Naive thymus-derived CD4-positive, alpha-beta T cell (primary cell): ENCODE data around the gene CFAP43. TPM values are rescaled to one million over a fixed set of nuclear protein-coding genes. Genes with fewer than 3 reads are reported as not detected.

ENCODE experiments used
- ATAC-seq: fragments of 150-1000 bp; cut with Tn5 transposase; 2 replicates; pipeline ENCODE4 v1.10.0; 2021; ENCODE audit warnings: mild to moderate bottlenecking, moderate library complexity
- CTCF ChIA-PET: fragments of 350-600 bp; sonication (Branson Sonifier 250); formaldehyde crosslinking; loops from one replicate; lab custom pipeline; 2021; ENCODE audit warnings: antibody characterized with exemption; lab: Charles Lee
- POLR2A ChIA-PET: fragments of 350-600 bp; sonication (Branson Sonifier 250); formaldehyde crosslinking; loops from one replicate; lab custom pipeline; 2021; ENCODE audit warnings: antibody characterized with exemption, inconsistent platforms; lab: Charles Lee
- DNase-seq, 9 donors: peaks; one replicate each; pipeline versions ENCODE4 v3.0.0 to v3.0.0-alpha.2; 2020 to 2022; ENCODE audit warnings: mixed read lengths in 1 of 9
- H3K27ac ChIP-seq: one replicate; pipeline ENCODE4 v1.7.0; 2013; ENCODE audit warnings: mild to moderate bottlenecking, low read depth, low read length, moderate library complexity
- H3K27me3 ChIP-seq, 2 donors: one replicate each; pipeline ENCODE4 v1.7.0; 2013; ENCODE audit warnings: low read length in 2 of 2, mild to moderate bottlenecking in 2 of 2, moderate library complexity in 2 of 2; ENCODE audit not compliant: control insufficient read depth in 2 of 2, insufficient read depth in 2 of 2
- H3K36me3 ChIP-seq, 3 experiments: 1 replicate in 2 of 3; 2 replicates in 1 of 3; pipeline ENCODE4 v1.7.0; 2013; ENCODE audit warnings: low read length in 3 of 3, mild to moderate bottlenecking in 3 of 3, moderate library complexity in 1 of 3; ENCODE audit not compliant: insufficient read depth in 3 of 3, control insufficient read depth in 2 of 3
- H3K4me1 ChIP-seq, 2 donors: one replicate each; pipeline ENCODE4 v1.7.0; 2013; ENCODE audit warnings: low read length in 2 of 2, mild to moderate bottlenecking in 2 of 2, moderate library complexity in 1 of 2; ENCODE audit not compliant: control insufficient read depth in 2 of 2, insufficient read depth in 2 of 2
- H3K4me3 ChIP-seq: 2 replicates; pipeline ENCODE4 v1.7.0; 2013; ENCODE audit warnings: mild to moderate bottlenecking, low read length
- H3K9me3 ChIP-seq, 3 experiments: 1 replicate in 2 of 3; 2 replicates in 1 of 3; pipeline ENCODE4 v1.7.0; 2013; ENCODE audit warnings: low read length in 3 of 3; ENCODE audit not compliant: control insufficient read depth in 2 of 3
- H3K27ac Mint-ChIP-seq, 9 donors: one replicate each; pipeline ENCODE4 v1.8.0; 2020 to 2022; ENCODE audit warnings: mixed read lengths in 9 of 9, mild to moderate bottlenecking in 8 of 9, moderate library complexity in 5 of 9, inconsistent platforms in 2 of 9
- H3K27me3 Mint-ChIP-seq, 5 donors: one replicate each; pipeline ENCODE4 v1.8.0; 2021 to 2022; ENCODE audit warnings: mixed read lengths in 5 of 5, mild to moderate bottlenecking in 1 of 5
- H3K36me3 Mint-ChIP-seq, 5 donors: one replicate each; pipeline ENCODE4 v1.8.0; 2020 to 2022; ENCODE audit warnings: mixed read lengths in 5 of 5, mild to moderate bottlenecking in 3 of 5, inconsistent platforms in 1 of 5
- H3K4me1 Mint-ChIP-seq, 7 donors: one replicate each; pipeline ENCODE4 v1.8.0; 2020 to 2022; ENCODE audit warnings: mixed read lengths in 7 of 7, mild to moderate bottlenecking in 3 of 7, inconsistent platforms in 1 of 7
- H3K4me3 Mint-ChIP-seq, 10 donors: one replicate each; pipeline ENCODE4 v1.8.0; 2020 to 2022; ENCODE audit warnings: mild to moderate bottlenecking in 10 of 10, mixed read lengths in 10 of 10, moderate library complexity in 6 of 10, inconsistent platforms in 2 of 10
- H3K9me3 Mint-ChIP-seq, 11 donors: one replicate each; pipeline ENCODE4 v1.8.0; 2020 to 2022; ENCODE audit warnings: mixed read lengths in 11 of 11, mild to moderate bottlenecking in 4 of 11, inconsistent platforms in 1 of 11, moderate library complexity in 1 of 11
- intact Hi-C, 2 donors: fragments of 100-400 bp; cut with micrococcal nuclease; formaldehyde crosslinking; loops; one replicate each; pipeline ENCODE4 v1.15.1; 2023
- polyA plus RNA-seq, 2 donors: library from polyadenylated mRNA; unstranded; fragments of 300-500 nt; fragmentation: Illumina TruSeq; gene quantifications; one replicate each; pipeline ENCODE4 v1.2.3, GENCODE V29; 2021
- total RNA-seq, 6 experiments: library from RNA in 5 of 6; stranded (reverse) in 5 of 6; gene quantifications; 1 replicate in 5 of 6; 2 replicates in 1 of 6; pipeline ENCODE4 v1.2.3 and lab custom pipeline; 2021 to 2026

The CFAP43 gene
- total and polyA plus RNA-seq, 7 experiments from 2014 or later = 0.14 to 0.17 TPM; not detected in 5

GRCh38 chr10:104209575-104210198 lies 22.5 kb downstream of the CFAP43 start:
- H3K9me3 ChIP-seq = no peaks in the 10 kb centered on the region
- Mint-ChIP-seq H3K36me3 (no peaks in the 10 kb centered on the region), H3K4me1 (peaks cover 0 to 3% (median 0%) of the 10 kb centered on the region in 7 donors), H3K27me3 (peaks cover 0 to 50% (median 12%) of the 10 kb centered on the region in 5 donors), H3K4me3 (no peak overlapping the region), H3K9me3 (no peaks in the 10 kb centered on the region), H3K27ac (no peak overlapping the region)
- H3K27me3 ChIP-seq = no peaks in the 10 kb centered on the region
- CTCF ChIA-PET = interaction anchor here (0.6 to 1.7 kb wide), 3 partner anchors 82 to 324 kb away, joined by 3 to 8 read pairs (median 7); no protein-coding TSS in a partner anchor
- intact Hi-C loops = loop anchor here (1.0 to 5.0 kb wide), 7 partner anchors 67 to 497 kb away; partner anchors contain the start of gene SFR1 (in 1 of the 2)
- H3K27ac ChIP-seq = no peak overlapping the region
- DNase-seq (peak in 7 of 9 donors; percentile 20 to 52 (median 47)), ATAC-seq (peak; percentile 70)
- no peaks in the 10 kb centered on the region for H3K36me3 ChIP-seq
- H3K4me3 ChIP-seq = no peak overlapping the region
- H3K4me1 ChIP-seq = no peaks in the 10 kb centered on the region
- POLR2A ChIA-PET = no interaction called here

- ChIA-PET CTCF (no interaction called here), POLR2A (interaction anchor here (0.6 kb wide), 1 partner anchor 322 kb away, joined by 3 read pairs; no protein-coding TSS in a partner anchor)
- H3K4me3 ChIP-seq = no peak overlapping the region
- peaks cover 0 to 3% (median 0%) of the 10 kb centered on the region in 7 donors for H3K4me1 Mint-ChIP-seq
- no peaks in the 10 kb centered on the region for H3K36me3 Mint-ChIP-seq
- H3K4me3 Mint-ChIP-seq = no peak overlapping the region
- no peaks in the 10 kb centered on the region for H3K27me3 ChIP-seq
- no peaks in the 10 kb centered on the region for H3K4me1 ChIP-seq
- H3K27ac ChIP-seq = no peak overlapping the region
- ATAC-seq = no peak
- DNase-seq = no peak
- H3K9me3 Mint-ChIP-seq = no peaks in the 10 kb centered on the region
- no peaks in the 10 kb centered on the region for H3K36me3 ChIP-seq
- no peaks in the 10 kb centered on the region for H3K9me3 ChIP-seq
- no peak overlapping the region for H3K27ac Mint-ChIP-seq
- intact Hi-C loops = loop anchor here (1.0 to 5.0 kb wide), 7 partner anchors 66 to 496 kb away; partner anchors contain the start of gene SFR1 (in 1 of the 2)
- H3K27me3 Mint-ChIP-seq = peaks cover 0 to 59% (median 12%) of the 10 kb centered on the region in 5 donors
Measured at GRCh38 chr10:104208730-104209129, 23.4 kb downstream of the CFAP43 start.

- DNase-seq = no peak
- H3K27me3 ChIP-seq = no peaks in the 10 kb centered on the region
- intact Hi-C loops = no loop called here
- no peak overlapping the region for H3K4me3 Mint-ChIP-seq
- H3K27me3 Mint-ChIP-seq = peaks cover 0 to 39% (median 5%) of the 10 kb centered on the region in 5 donors
- POLR2A ChIA-PET = no interaction called here
- no peaks in the 10 kb centered on the region for H3K36me3 Mint-ChIP-seq
- H3K27ac Mint-ChIP-seq = no peak overlapping the region
- H3K4me1 ChIP-seq = no peaks in the 10 kb centered on the region
- no peak overlapping the region for H3K27ac ChIP-seq
- H3K4me3 ChIP-seq = no peak overlapping the region
- H3K9me3 Mint-ChIP-seq = peaks cover 0 to 5% (median 0%) of the 10 kb centered on the region in 11 donors
- CTCF ChIA-PET = no interaction called here
- no peaks in the 10 kb centered on the region for H3K9me3 ChIP-seq
- no peak for ATAC-seq
- peaks cover 0 to 3% (median 0%) of the 10 kb centered on the region in 7 donors for H3K4me1 Mint-ChIP-seq
- no peaks in the 10 kb centered on the region for H3K36me3 ChIP-seq
Measured at GRCh38 chr10:104202231-104202630, 29.9 kb downstream of the CFAP43 start.

- intact Hi-C loops = no loop called here
- Histone ChIP-seq H3K27ac (no peak overlapping the region), H3K27me3 (no peaks in the 10 kb centered on the region), H3K4me1 (no peaks in the 10 kb centered on the region), H3K4me3 (no peak overlapping the region), H3K36me3 (no peaks in the 10 kb centered on the region), H3K9me3 (no peaks in the 10 kb centered on the region)
- ATAC-seq (no peak), DNase-seq (no peak)
- peaks cover 0 to 5% (median 0%) of the 10 kb centered on the region in 11 donors for H3K9me3 Mint-ChIP-seq
- H3K36me3 Mint-ChIP-seq = no peaks in the 10 kb centered on the region
- ChIA-PET POLR2A (no interaction called here), CTCF (no interaction called here)
- H3K4me3 Mint-ChIP-seq = no peak overlapping the region
- no peak overlapping the region for H3K27ac Mint-ChIP-seq
- peaks cover 0 to 3% (median 0%) of the 10 kb centered on the region in 7 donors for H3K4me1 Mint-ChIP-seq
- peaks cover 0 to 34% (median 5%) of the 10 kb centered on the region in 5 donors for H3K27me3 Mint-ChIP-seq
Measured at GRCh38 chr10:104201636-104202035, 30.5 kb downstream of the CFAP43 start.

- intact Hi-C loops = no loop called here
- H3K27ac ChIP-seq = no peak overlapping the region
- no peaks in the 10 kb centered on the region for H3K36me3 Mint-ChIP-seq
- H3K4me1 ChIP-seq = no peaks in the 10 kb centered on the region
- H3K9me3 Mint-ChIP-seq = peaks cover 0 to 5% (median 0%) of the 10 kb centered on the region in 11 donors
- no peak for ATAC-seq
- no peak for DNase-seq
- H3K4me3 Mint-ChIP-seq = no peak overlapping the region
- H3K4me3 ChIP-seq = no peak overlapping the region
- H3K9me3 ChIP-seq = no peaks in the 10 kb centered on the region
- ChIA-PET CTCF (interaction anchor here (0.8 kb wide), 1 partner anchor 311 kb away, joined by 4 read pairs; no protein-coding TSS in a partner anchor), POLR2A (no interaction called here)
- no peak overlapping the region for H3K27ac Mint-ChIP-seq
- no peaks in the 10 kb centered on the region for H3K4me1 Mint-ChIP-seq
- H3K27me3 Mint-ChIP-seq = peaks cover 0 to 41% (median 10%) of the 10 kb centered on the region in 5 donors
- H3K27me3 ChIP-seq = no peaks in the 10 kb centered on the region
- H3K36me3 ChIP-seq = no peaks in the 10 kb centered on the region
Measured at GRCh38 chr10:104199567-104199966, 32.6 kb downstream of the CFAP43 start.

- H3K9me3 ChIP-seq = no peaks in the 10 kb centered on the region
- Mint-ChIP-seq H3K4me1 (no peaks in the 10 kb centered on the region), H3K27ac (no peak overlapping the region), H3K9me3 (peaks cover 0 to 3% (median 0%) of the 10 kb centered on the region in 11 donors), H3K27me3 (peaks cover 5 to 37% (median 11%) of the 10 kb centered on the region in 5 donors), H3K4me3 (no peak overlapping the region), H3K36me3 (no peaks in the 10 kb centered on the region)
- no peaks in the 10 kb centered on the region for H3K36me3 ChIP-seq
- ATAC-seq (no peak), DNase-seq (no peak)
- H3K4me3 ChIP-seq = no peak overlapping the region
- no peak overlapping the region for H3K27ac ChIP-seq
- no peaks in the 10 kb centered on the region for H3K4me1 ChIP-seq
- intact Hi-C loops = no loop called here
- POLR2A ChIA-PET = no interaction called here
- no peaks in the 10 kb centered on the region for H3K27me3 ChIP-seq
- CTCF ChIA-PET = no interaction called here
Measured at GRCh38 chr10:104197364-104197763, 34.8 kb downstream of the CFAP43 start.
